IPS-11a (cell line): Measurements from ENCODE around the gene PEX16.
A peak's percentile ranks its signal among the peaks of the same experiment; 100 is the strongest.

Experiments
- H3K4me3 ChIP-seq: one replicate; pipeline ENCODE4 v1.5.1; 2013; ENCODE audit warnings: low read depth, low read length, control low read depth

PEX16 gene

GRCh38 chr11:45917623-45918330, at the start of gene PEX16:
Gene PEX16 (minus strand): TSS chr11:45917877. CDS start chr11:45917811, 66 bp downstream.
- peak within 1 kb of the TSS; percentile 91 for H3K4me3 ChIP-seq

- no peak overlapping the region for H3K4me3 ChIP-seq
Measured at GRCh38 chr11:45964911-45965389, 47.3 kb upstream of the PEX16 start.

GRCh38 chr11:45961751-45962240, 44.1 kb upstream of the PEX16 start:
- no peak overlapping the region for H3K4me3 ChIP-seq

- no peak overlapping the region for H3K4me3 ChIP-seq
Measured at GRCh38 chr11:45960387-45961095, 42.9 kb upstream of the PEX16 start.

- H3K4me3 ChIP-seq: no peak overlapping the region
Measured at GRCh38 chr11:45959851-45960250, 42.2 kb upstream of the PEX16 start.

- no peak overlapping the region for H3K4me3 ChIP-seq
Measured at GRCh38 chr11:45949992-45950407, 32.3 kb upstream of the PEX16 start.

- no peak overlapping the region for H3K4me3 ChIP-seq
Measured at GRCh38 chr11:45948356-45948755, 30.7 kb upstream of the PEX16 start.

GRCh38 chr11:45947885-45948284, 30.2 kb upstream of the PEX16 start:
- no peak overlapping the region for H3K4me3 ChIP-seq

GRCh38 chr11:45945397-45945999, 27.8 kb upstream of the PEX16 start:
- no peak overlapping the region for H3K4me3 ChIP-seq

- H3K4me3 ChIP-seq: no peak overlapping the region
Measured at GRCh38 chr11:45942381-45942780, 24.7 kb upstream of the PEX16 start.

- no peak overlapping the region for H3K4me3 ChIP-seq
Measured at GRCh38 chr11:45941285-45941684, 23.6 kb upstream of the PEX16 start.

- no peak overlapping the region for H3K4me3 ChIP-seq
Measured at GRCh38 chr11:45939836-45940235, 22.2 kb upstream of the PEX16 start.

GRCh38 chr11:45937916-45938315, 20.2 kb upstream of the PEX16 start:
- no peak overlapping the region for H3K4me3 ChIP-seq

GRCh38 chr11:45936511-45937054, 18.9 kb upstream of the PEX16 start:
- no peak overlapping the region for H3K4me3 ChIP-seq

- no peak overlapping the region for H3K4me3 ChIP-seq
Measured at GRCh38 chr11:45935349-45936064, 17.8 kb upstream of the PEX16 start.

GRCh38 chr11:45934580-45935318, 17.1 kb upstream of the PEX16 start:
- no peak overlapping the region for H3K4me3 ChIP-seq

GRCh38 chr11:45933846-45934579, 16.3 kb upstream of the PEX16 start:
- no peak overlapping the region for H3K4me3 ChIP-seq

- no peak overlapping the region for H3K4me3 ChIP-seq
Measured at GRCh38 chr11:45933131-45933831, 15.6 kb upstream of the PEX16 start.

GRCh38 chr11:45932217-45932616, 14.5 kb upstream of the PEX16 start:
- H3K4me3 ChIP-seq: no peak overlapping the region
